ENCODE data around the gene C7orf33.
A peak's percentile ranks its signal among the peaks of the same experiment; 100 is the strongest.

Gene C7orf33

GRCh38 chr7:148625342-148625741 is 34.8 kb downstream of the C7orf33 start:
- DNase-seq, result no peak

- DNase-seq, result no peak
Measured at GRCh38 chr7:148626828-148627227, 36.3 kb downstream of the C7orf33 start.

GRCh38 chr7:148628011-148628410 is 37.4 kb downstream of the C7orf33 start:
- DNase-seq, result no peak

- no peak for DNase-seq
Measured at GRCh38 chr7:148630078-148630477, 39.5 kb downstream of the C7orf33 start.

GRCh38 chr7:148633761-148634160 is 43.2 kb downstream of the C7orf33 start:
- no peak for DNase-seq

GRCh38 chr7:148637094-148637493 is 46.5 kb downstream of the C7orf33 start:
- DNase-seq, result no peak

- DNase-seq, result no peak
Measured at GRCh38 chr7:148645898-148646297, 55.3 kb downstream of the C7orf33 start.

- DNase-seq, result no peak
Measured at GRCh38 chr7:148650232-148650858, 59.8 kb downstream of the C7orf33 start.

GRCh38 chr7:148652773-148653172 is 62.2 kb downstream of the C7orf33 start:
- DNase-seq, result no peak

- DNase-seq, result no peak
Measured at GRCh38 chr7:148657929-148658328, 67.4 kb downstream of the C7orf33 start.

- DNase-seq, result no peak
Measured at GRCh38 chr7:148661471-148661870, 70.9 kb downstream of the C7orf33 start.

- DNase-seq, result no peak
Measured at GRCh38 chr7:148662646-148663045, 72.1 kb downstream of the C7orf33 start.

- DNase-seq, result peak in 20 of 56 donors; percentile 3 to 53 (median 12)
Measured at GRCh38 chr7:148664324-148664723, 73.8 kb downstream of the C7orf33 start.

GRCh38 chr7:148665221-148665620 is 74.7 kb downstream of the C7orf33 start:
- DNase-seq, result no peak

All from amygdala (tissue), 56 donors.